WTC11 (cell line): ENCODE data around the gene DISP3. TPM values are rescaled to one million over a fixed set of nuclear protein-coding genes. Genes with fewer than 3 reads are reported as not detected.

Experiments used
- ATAC-seq: fragments of 200-7000 bp; cut with Tn5 transposase; 2 replicates; pipeline ENCODE4 v1.10.0; 2021; ENCODE audit warnings: mild to moderate bottlenecking, moderate library complexity
- CTCF ChIA-PET: fragments of 300-600 bp; sonication (Branson Sonifier 250); formaldehyde crosslinking; loops from one replicate; lab custom pipeline; 2021; ENCODE audit warnings: antibody characterized with exemption; lab: Charles Lee
- POLR2A ChIA-PET: fragments of 350-600 bp; sonication (Branson Sonifier 250); formaldehyde crosslinking; loops from one replicate; lab custom pipeline; 2021; ENCODE audit warnings: antibody characterized with exemption; lab: Charles Lee
- DNase-seq: peaks from one replicate; pipeline ENCODE4 v3.0.0; 2021; ENCODE audit warnings: low spot score
- H3K27ac Mint-ChIP-seq: 2 replicates; pipeline ENCODE4 v1.8.0; 2021; ENCODE audit warnings: mixed read lengths
- H3K27me3 Mint-ChIP-seq: 2 replicates; pipeline ENCODE4 v1.8.0; 2021; ENCODE audit warnings: low read depth, mild to moderate bottlenecking, moderate library complexity, mixed read lengths
- H3K36me3 Mint-ChIP-seq: 2 replicates; pipeline ENCODE4 v1.8.0; 2021; ENCODE audit warnings: mixed read lengths
- H3K4me1 Mint-ChIP-seq: 2 replicates; pipeline ENCODE4 v1.8.0; 2022; ENCODE audit warnings: mixed read lengths
- H3K4me3 Mint-ChIP-seq: 2 replicates; pipeline ENCODE4 v1.8.0; 2021; ENCODE audit warnings: mild to moderate bottlenecking, moderate library complexity, mixed read lengths
- H3K9me3 Mint-ChIP-seq: 2 replicates; pipeline ENCODE4 v1.8.0; 2021; ENCODE audit warnings: mixed read lengths
- AR ChIP-seq: fragments of 250-450 bp; sonication (Bioruptor Pico); IDR thresholded peaks from 2 replicates; pipeline ENCODE4 v1.9.0; 2021; ENCODE audit warnings: mild to moderate bottlenecking
- ATF1 ChIP-seq: sonication (generic); formaldehyde crosslinking; IDR thresholded peaks from 2 replicates; pipeline ENCODE4 v1.8.1; 2023; ENCODE audit warnings: mild to moderate bottlenecking, moderate library complexity, missing genetic modification reagents
- ELF4 ChIP-seq: sonication (generic); formaldehyde crosslinking; IDR thresholded peaks from 2 replicates; pipeline ENCODE4 v1.8.1; 2022; ENCODE audit warnings: low read depth, mild to moderate bottlenecking, moderate library complexity, missing genetic modification reagents
- EMX1 ChIP-seq: fragments of 250-450 bp; sonication (Bioruptor Pico); IDR thresholded peaks from 2 replicates; pipeline ENCODE4 v1.8.0; 2021; ENCODE audit warnings: mild to moderate bottlenecking
- FOXP4 ChIP-seq: sonication (generic); formaldehyde crosslinking; IDR thresholded peaks from 2 replicates; pipeline ENCODE4 v1.8.0; 2022; ENCODE audit warnings: mild to moderate bottlenecking, missing genetic modification reagents
- HMGA2 ChIP-seq: fragments of 250-450 bp; sonication (Bioruptor Pico); IDR thresholded peaks from 2 replicates; pipeline ENCODE4 v1.4.0; 2021; ENCODE audit warnings: mild to moderate bottlenecking, moderate library complexity
- NFATC4 ChIP-seq: fragments of 250-450 bp; sonication (Bioruptor Pico); IDR thresholded peaks from 2 replicates; pipeline ENCODE4 v1.9.0; 2021; ENCODE audit warnings: mild to moderate bottlenecking
- PREB ChIP-seq: sonication (generic); formaldehyde crosslinking; IDR thresholded peaks from 2 replicates; pipeline ENCODE4 v1.8.1; 2022; ENCODE audit warnings: mild to moderate bottlenecking, missing genetic modification reagents, moderate library complexity, borderline replicate concordance
- SMAD4 ChIP-seq: sonication (generic); formaldehyde crosslinking; IDR thresholded peaks from 2 replicates; pipeline ENCODE4 v1.8.0; 2022; ENCODE audit warnings: mild to moderate bottlenecking, missing genetic modification reagents
- SP1 ChIP-seq: sonication (generic); formaldehyde crosslinking; conservative IDR thresholded peaks from 2 replicates; pipeline ENCODE4 v1.8.1; 2022; ENCODE audit warnings: missing genetic modification reagents
- TEAD4 ChIP-seq: sonication (generic); formaldehyde crosslinking; IDR thresholded peaks from 2 replicates; pipeline ENCODE4 v1.8.0; 2022; ENCODE audit warnings: mild to moderate bottlenecking, missing genetic modification reagents
- TP53 ChIP-seq: sonication (generic); formaldehyde crosslinking; IDR thresholded peaks from 2 replicates; pipeline ENCODE4 v1.8.1; 2023; ENCODE audit warnings: mild to moderate bottlenecking, missing genetic modification reagents
- ZMAT4 ChIP-seq: fragments of 250-450 bp; sonication (Bioruptor Pico); IDR thresholded peaks from 2 replicates; pipeline ENCODE4 v1.9.0; 2021; ENCODE audit warnings: mild to moderate bottlenecking
- ZSCAN18 ChIP-seq: fragments of 250-450 bp; sonication (Bioruptor Pico); IDR thresholded peaks from 2 replicates; pipeline ENCODE4 v2.1.2; 2022; ENCODE audit warnings: mild to moderate bottlenecking, moderate library complexity
- total RNA-seq: library from RNA; stranded (reverse); gene quantifications from 3 replicates; pipeline ENCODE4 v1.2.3, GENCODE V29; 2021
- TF ChIP-seq, protein P1 (sequence below): sonication (generic); formaldehyde crosslinking; IDR thresholded peaks from 2 replicates; pipeline ENCODE4 v1.8.1; 2022; ENCODE audit warnings: low read depth, missing genetic modification reagents, borderline replicate concordance
- TF ChIP-seq, protein P2 (sequence below): sonication (generic); formaldehyde crosslinking; IDR thresholded peaks from 2 replicates; pipeline ENCODE4 v1.8.1; 2023; ENCODE audit warnings: mild to moderate bottlenecking, missing genetic modification reagents, borderline replicate concordance
- TF ChIP-seq, protein P3 (sequence below): sonication (generic); formaldehyde crosslinking; IDR thresholded peaks from 2 replicates; pipeline ENCODE4 v1.8.1; 2023; ENCODE audit warnings: mild to moderate bottlenecking, missing genetic modification reagents, moderate library complexity

DISP3 gene
- total RNA-seq, 1 experiment from 2014 or later = 6.0 TPM

GRCh38 chr1:11504599-11504998 is 25.6 kb downstream of the DISP3 start:
- H3K27ac Mint-ChIP-seq = no peak overlapping the region
- H3K9me3 Mint-ChIP-seq = peaks cover 65% of the 10 kb centered on the region
- H3K4me1 Mint-ChIP-seq = peaks cover 12% of the 10 kb centered on the region
- CTCF ChIA-PET = interaction anchor here (0.7 kb wide), 1 partner anchor 68 kb away, joined by 3 read pairs; no protein-coding TSS in a partner anchor
- TF ChIP-seq ZMAT4 (CRISPR knock-in tag) = no peak
- no peak for TF ChIP-seq ELF4 (CRISPR knock-in tag)
- no peak for TF ChIP-seq HMGA2
- no peak for TF ChIP-seq ATF1 (CRISPR knock-in tag)
- TF ChIP-seq, protein P1, sequence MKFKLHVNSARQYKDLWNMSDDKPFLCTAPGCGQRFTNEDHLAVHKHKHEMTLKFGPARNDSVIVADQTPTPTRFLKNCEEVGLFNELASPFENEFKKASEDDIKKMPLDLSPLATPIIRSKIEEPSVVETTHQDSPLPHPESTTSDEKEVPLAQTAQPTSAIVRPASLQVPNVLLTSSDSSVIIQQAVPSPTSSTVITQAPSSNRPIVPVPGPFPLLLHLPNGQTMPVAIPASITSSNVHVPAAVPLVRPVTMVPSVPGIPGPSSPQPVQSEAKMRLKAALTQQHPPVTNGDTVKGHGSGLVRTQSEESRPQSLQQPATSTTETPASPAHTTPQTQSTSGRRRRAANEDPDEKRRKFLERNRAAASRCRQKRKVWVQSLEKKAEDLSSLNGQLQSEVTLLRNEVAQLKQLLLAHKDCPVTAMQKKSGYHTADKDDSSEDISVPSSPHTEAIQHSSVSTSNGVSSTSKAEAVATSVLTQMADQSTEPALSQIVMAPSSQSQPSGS (CRISPR knock-in tag) = no peak
- no peak for TF ChIP-seq SMAD4 (CRISPR knock-in tag)
- TF ChIP-seq NFATC4 = no peak
- TF ChIP-seq FOXP4 = no peak
- TF ChIP-seq TEAD4 (CRISPR knock-in tag) = no peak
- TF ChIP-seq PREB = no peak
- no peak for TF ChIP-seq ZSCAN18
- TF ChIP-seq, protein P2, sequence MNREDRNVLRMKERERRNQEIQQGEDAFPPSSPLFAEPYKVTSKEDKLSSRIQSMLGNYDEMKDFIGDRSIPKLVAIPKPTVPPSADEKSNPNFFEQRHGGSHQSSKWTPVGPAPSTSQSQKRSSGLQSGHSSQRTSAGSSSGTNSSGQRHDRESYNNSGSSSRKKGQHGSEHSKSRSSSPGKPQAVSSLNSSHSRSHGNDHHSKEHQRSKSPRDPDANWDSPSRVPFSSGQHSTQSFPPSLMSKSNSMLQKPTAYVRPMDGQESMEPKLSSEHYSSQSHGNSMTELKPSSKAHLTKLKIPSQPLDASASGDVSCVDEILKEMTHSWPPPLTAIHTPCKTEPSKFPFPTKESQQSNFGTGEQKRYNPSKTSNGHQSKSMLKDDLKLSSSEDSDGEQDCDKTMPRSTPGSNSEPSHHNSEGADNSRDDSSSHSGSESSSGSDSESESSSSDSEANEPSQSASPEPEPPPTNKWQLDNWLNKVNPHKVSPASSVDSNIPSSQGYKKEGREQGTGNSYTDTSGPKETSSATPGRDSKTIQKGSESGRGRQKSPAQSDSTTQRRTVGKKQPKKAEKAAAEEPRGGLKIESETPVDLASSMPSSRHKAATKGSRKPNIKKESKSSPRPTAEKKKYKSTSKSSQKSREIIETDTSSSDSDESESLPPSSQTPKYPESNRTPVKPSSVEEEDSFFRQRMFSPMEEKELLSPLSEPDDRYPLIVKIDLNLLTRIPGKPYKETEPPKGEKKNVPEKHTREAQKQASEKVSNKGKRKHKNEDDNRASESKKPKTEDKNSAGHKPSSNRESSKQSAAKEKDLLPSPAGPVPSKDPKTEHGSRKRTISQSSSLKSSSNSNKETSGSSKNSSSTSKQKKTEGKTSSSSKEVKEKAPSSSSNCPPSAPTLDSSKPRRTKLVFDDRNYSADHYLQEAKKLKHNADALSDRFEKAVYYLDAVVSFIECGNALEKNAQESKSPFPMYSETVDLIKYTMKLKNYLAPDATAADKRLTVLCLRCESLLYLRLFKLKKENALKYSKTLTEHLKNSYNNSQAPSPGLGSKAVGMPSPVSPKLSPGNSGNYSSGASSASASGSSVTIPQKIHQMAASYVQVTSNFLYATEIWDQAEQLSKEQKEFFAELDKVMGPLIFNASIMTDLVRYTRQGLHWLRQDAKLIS (CRISPR knock-in tag) = no peak
- no peak for TF ChIP-seq SP1 (CRISPR knock-in tag)
- TF ChIP-seq, protein P3, sequence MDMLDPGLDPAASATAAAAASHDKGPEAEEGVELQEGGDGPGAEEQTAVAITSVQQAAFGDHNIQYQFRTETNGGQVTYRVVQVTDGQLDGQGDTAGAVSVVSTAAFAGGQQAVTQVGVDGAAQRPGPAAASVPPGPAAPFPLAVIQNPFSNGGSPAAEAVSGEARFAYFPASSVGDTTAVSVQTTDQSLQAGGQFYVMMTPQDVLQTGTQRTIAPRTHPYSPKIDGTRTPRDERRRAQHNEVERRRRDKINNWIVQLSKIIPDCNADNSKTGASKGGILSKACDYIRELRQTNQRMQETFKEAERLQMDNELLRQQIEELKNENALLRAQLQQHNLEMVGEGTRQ (CRISPR knock-in tag) = no peak
- TF ChIP-seq TP53 (CRISPR knock-in tag) = no peak
- TF ChIP-seq EMX1 = no peak
- TF ChIP-seq AR (CRISPR knock-in tag) = no peak
- DNase-seq = no peak
- peaks cover 66% of the 10 kb centered on the region for H3K36me3 Mint-ChIP-seq
- peaks cover 7% of the 10 kb centered on the region; the same call in 1 of the 2 replicates for H3K27me3 Mint-ChIP-seq
- ATAC-seq = no peak
- H3K4me3 Mint-ChIP-seq = no peak overlapping the region
- POLR2A ChIA-PET = no interaction called here
